Brain microvascular endothelial cell (primary cell): ENCODE results near the gene MRPS11.
"Not testable (repeated sequence)": the region's sequence is repeated elsewhere in the genome, so short reads cannot be mapped to it uniquely, and the experiment has no call there.

Experiments
- DNase-seq: peaks from one replicate; pipeline ENCODE4 v3.0.0-alpha.2; 2020
- H3K27ac ChIP-seq: fragments of 250-450 bp; sonication (Bioruptor Pico); 2 replicates; pipeline ENCODE4 v1.5.1; 2020; ENCODE audit warnings: mild to moderate bottlenecking, moderate library complexity
- H3K27me3 ChIP-seq: fragments of 250-450 bp; sonication (Bioruptor Pico); replicated peaks from 2 replicates; pipeline ENCODE4 v1.5.1; 2020; ENCODE audit warnings: mild to moderate bottlenecking
- H3K36me3 ChIP-seq: fragments of 250-450 bp; sonication (Bioruptor Pico); replicated peaks from 2 replicates; pipeline ENCODE4 v1.5.1; 2020; ENCODE audit warnings: mild to moderate bottlenecking
- H3K4me3 ChIP-seq: 2 replicates; pipeline ENCODE4 v1.5.1; 2011; ENCODE audit warnings: low read depth, mild to moderate bottlenecking, control low read depth, low read length, moderate library complexity
- in situ Hi-C: cut with HindIII; loops from 2 replicates; pipeline ENCODE4 v1.10.0; 2017; ENCODE audit warnings: low sequenced_read_pairs, low pct_ligation_motif_present
- TF ChIP-seq, protein P1 (sequence below): IDR thresholded peaks from 2 replicates; pipeline ENCODE4 v1.5.1; 2011; ENCODE audit warnings: low read depth, mild to moderate bottlenecking, moderate library complexity, low read length, control low read depth, inconsistent platforms; ENCODE audit errors: missing control alignments

The MRPS11 gene

DNA sequence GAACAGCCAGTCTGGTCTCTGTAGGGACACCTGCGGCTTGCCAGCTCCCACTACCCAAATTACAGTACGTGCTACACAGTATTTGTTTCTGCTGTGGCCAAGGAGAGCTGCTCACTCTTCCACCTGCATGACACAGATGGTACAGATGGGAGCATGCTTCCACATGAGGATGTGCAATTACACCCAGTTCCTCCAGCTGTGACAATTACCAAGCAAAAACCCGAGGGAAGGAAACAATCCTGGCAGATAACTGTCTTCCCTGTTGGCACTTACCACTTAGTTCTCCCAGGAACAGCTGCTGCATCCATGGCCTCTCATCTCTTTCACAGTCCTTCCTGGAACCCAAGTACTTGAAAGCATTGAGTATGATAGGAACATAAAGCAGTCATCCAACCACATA, 44.6 kb downstream of the MRPS11 start:
- no peak overlapping the region for H3K4me3 ChIP-seq
- no peak overlapping the region for H3K27ac ChIP-seq
- no peaks in the 10 kb centered on the region for H3K36me3 ChIP-seq
- DNase-seq, result no peak
- in situ Hi-C loops, result no loop called here
- H3K27me3 ChIP-seq, result no peaks in the 10 kb centered on the region
- TF ChIP-seq, protein P1, sequence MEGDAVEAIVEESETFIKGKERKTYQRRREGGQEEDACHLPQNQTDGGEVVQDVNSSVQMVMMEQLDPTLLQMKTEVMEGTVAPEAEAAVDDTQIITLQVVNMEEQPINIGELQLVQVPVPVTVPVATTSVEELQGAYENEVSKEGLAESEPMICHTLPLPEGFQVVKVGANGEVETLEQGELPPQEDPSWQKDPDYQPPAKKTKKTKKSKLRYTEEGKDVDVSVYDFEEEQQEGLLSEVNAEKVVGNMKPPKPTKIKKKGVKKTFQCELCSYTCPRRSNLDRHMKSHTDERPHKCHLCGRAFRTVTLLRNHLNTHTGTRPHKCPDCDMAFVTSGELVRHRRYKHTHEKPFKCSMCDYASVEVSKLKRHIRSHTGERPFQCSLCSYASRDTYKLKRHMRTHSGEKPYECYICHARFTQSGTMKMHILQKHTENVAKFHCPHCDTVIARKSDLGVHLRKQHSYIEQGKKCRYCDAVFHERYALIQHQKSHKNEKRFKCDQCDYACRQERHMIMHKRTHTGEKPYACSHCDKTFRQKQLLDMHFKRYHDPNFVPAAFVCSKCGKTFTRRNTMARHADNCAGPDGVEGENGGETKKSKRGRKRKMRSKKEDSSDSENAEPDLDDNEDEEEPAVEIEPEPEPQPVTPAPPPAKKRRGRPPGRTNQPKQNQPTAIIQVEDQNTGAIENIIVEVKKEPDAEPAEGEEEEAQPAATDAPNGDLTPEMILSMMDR, result no peak

DNA sequence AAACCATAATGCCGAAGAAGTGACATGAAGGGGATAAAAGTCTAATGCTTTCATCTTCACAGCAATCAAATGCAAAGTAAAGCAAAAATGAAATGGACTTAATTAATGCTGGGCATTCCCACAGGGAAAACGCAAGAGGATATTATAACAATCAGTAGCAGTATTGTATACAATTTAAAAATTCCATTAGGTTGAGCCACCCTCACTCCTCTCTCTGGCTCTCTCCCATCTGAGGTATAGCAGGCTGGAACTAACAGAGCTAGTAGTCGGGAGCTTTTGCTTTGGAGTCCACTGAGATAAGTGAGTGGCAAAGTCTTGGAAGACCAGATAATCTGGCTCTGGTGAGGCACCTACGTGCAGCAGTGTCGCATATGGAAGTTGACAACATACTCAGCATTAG, 45.1 kb downstream of the MRPS11 start:
- H3K27ac ChIP-seq, result no peak overlapping the region

DNA sequence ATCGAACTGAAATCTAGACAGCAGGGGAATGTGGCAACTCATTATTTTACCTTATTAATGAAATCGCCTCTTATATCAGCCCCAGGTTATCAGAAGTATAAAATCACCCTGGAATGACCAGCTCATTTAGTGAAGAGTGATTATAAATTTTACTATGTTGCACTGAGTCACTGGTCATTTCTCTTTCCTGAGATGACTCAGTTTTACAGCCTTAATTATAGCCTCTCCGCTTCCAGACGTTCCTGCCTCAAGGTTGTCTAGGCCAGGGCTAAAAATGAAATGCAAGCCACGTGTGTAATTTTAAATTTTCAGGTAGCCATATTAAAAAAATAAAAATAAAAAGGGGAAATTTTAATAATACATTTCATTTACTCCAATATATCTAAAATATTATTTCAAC, 45.7 kb downstream of the MRPS11 start:
- Histone ChIP-seq H3K36me3 (no peaks in the 10 kb centered on the region), H3K27ac (no peak overlapping the region), H3K27me3 (no peaks in the 10 kb centered on the region), H3K4me3 (no peak overlapping the region)
- in situ Hi-C loops, result no loop called here
- no peak for DNase-seq
- TF ChIP-seq, protein P1, result no peak

More for the DNA sequence above, 45.1 kb downstream of the MRPS11 start:
- in situ Hi-C loops, result no loop called here
- Histone ChIP-seq H3K4me3 (no peak overlapping the region), H3K27me3 (no peaks in the 10 kb centered on the region), H3K36me3 (no peaks in the 10 kb centered on the region)
- DNase-seq, result no peak
- TF ChIP-seq, protein P1, result no peak

DNA sequence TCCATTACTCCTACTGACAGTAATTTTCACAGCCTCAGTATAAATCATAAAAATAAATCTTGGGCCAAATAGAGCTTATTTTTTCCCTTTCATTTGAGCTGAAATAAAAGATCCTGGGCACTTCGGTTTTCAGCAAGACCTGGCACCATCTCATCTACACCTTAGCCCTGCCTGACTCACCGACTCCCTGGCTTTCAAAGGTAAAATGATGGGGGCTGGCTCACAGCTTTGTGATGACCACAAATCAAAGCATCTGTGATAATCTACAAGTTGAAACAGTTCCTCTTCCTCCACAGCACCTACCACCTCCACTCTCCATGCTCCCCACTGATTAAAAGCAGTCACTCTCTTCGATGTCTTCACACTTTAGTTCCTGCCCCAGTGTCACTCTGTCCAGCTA, 51.4 kb downstream of the MRPS11 start:
- Histone ChIP-seq H3K4me3 (no peak overlapping the region), H3K36me3 (no peaks in the 10 kb centered on the region), H3K27ac (no peak overlapping the region), H3K27me3 (no peaks in the 10 kb centered on the region)
- DNase-seq, result no peak
- in situ Hi-C loops, result no loop called here
- TF ChIP-seq, protein P1, result no peak

DNA sequence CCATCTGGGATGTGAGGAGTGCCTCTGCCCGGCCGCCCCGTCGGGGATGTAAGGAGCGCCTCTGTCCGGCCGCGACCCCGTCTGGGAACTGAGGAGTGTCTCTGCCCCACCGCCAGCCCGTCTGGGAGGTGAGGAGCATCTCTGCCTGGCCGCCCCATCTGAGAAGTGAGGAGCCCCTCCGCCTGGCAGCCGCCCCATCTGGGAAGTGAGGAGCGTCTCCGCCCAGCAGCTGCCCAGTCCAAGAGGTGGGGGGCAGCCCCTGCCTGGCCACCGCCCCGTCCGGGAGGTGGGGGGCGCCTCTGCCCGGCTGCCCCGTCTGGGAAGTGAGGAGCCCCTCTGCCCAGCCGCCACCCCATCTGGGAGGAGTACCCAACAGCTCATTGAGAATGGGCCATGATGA, 56.6 kb downstream of the MRPS11 start:
- in situ Hi-C loops, H3K36me3 ChIP-seq, H3K27me3 ChIP-seq, DNase-seq, H3K4me3 ChIP-seq, H3K27ac ChIP-seq: not testable (repeated sequence)

DNA sequence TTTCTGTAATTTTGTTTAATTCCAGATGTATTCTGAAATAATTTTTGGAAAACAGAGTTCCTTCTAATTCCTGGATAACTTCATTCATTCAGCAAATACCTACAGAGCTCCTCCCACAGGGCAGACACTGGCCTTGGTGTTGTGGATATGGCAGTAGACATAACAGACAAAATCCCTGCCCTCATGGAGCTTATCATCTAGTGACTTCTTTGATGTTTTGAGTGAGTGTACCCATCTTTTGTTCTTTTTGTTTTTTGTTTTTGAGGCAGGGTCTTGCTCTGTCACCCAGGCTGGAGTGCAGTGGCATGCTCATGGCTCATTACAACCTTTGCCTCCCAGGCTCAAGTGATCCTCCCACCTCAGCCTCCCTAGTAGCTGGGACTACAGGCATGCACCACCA, 57.9 kb downstream of the MRPS11 start:
- no peak overlapping the region for H3K4me3 ChIP-seq
- H3K27ac ChIP-seq, result no peak overlapping the region
- TF ChIP-seq, protein P1, result no peak
- no peak for DNase-seq
- peaks cover 12% of the 10 kb centered on the region for H3K36me3 ChIP-seq
- no peaks in the 10 kb centered on the region for H3K27me3 ChIP-seq
- in situ Hi-C loops, result no loop called here
